HTR-8/SVneo (cell line): ENCODE measurements around the gene CDK5RAP1.
A peak's percentile ranks its signal among the peaks of the same experiment; 100 is the strongest.
"Not testable (repeated sequence)": the region's sequence is repeated elsewhere in the genome, so short reads cannot be mapped to it uniquely, and the experiment has no call there.

Source experiments
- DNase-seq: peaks from one replicate; pipeline ENCODE4 v3.0.0; 2011; ENCODE audit warnings: low spot score, mixed read lengths; ENCODE audit not compliant: insufficient read length
- FAIRE-seq: peaks from 2 replicates; lab custom pipeline; 2011; peaks lifted over from hg19 to GRCh38; lab: Jason Lieb, UNC

The CDK5RAP1 gene, protein sequence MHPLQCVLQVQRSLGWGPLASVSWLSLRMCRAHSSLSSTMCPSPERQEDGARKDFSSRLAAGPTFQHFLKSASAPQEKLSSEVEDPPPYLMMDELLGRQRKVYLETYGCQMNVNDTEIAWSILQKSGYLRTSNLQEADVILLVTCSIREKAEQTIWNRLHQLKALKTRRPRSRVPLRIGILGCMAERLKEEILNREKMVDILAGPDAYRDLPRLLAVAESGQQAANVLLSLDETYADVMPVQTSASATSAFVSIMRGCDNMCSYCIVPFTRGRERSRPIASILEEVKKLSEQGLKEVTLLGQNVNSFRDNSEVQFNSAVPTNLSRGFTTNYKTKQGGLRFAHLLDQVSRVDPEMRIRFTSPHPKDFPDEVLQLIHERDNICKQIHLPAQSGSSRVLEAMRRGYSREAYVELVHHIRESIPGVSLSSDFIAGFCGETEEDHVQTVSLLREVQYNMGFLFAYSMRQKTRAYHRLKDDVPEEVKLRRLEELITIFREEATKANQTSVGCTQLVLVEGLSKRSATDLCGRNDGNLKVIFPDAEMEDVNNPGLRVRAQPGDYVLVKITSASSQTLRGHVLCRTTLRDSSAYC

DNA sequence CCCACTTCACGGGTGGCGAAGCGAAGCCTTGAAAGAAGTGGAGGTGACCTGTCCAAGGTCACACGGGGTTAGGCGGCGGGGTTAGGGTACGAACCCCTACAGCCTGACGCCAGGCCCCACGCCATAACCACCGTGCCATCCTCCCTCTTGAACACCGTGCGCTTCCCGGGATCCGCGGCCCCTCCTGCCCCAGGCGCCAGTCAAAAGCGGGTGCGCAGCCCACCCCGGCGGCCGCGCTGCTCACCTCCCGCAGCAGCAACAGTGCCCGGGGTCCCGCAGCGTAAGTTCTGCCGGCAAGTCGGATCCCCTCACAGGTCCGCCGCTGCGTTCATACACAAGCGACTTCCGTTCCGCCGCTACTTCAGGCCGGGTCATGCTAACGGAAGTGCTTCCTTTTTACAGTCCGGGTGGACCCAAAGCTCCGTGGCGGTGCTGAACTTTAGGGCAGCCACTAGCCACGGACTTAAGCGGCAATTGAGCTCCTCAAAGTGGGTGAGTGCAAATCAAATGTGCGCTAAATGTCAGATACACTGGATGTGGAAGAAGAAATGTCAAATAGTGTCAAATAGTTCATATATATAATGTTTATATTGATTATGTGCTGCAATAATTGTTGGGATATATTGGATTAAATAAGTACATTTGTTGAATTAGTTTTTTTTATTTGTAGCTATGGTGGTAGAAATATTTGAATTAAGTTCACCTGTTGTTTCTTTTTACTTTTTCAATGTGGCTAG is at the start of gene CDK5RAP1:
Gene CDK5RAP1 (minus strand): TSS at position 336 of the 737 bp plus-strand sequence. CDS start 4,455 bp downstream, outside the sequence.
- peak; percentile 91 for DNase-seq
- FAIRE-seq: peak; percentile 73

DNA sequence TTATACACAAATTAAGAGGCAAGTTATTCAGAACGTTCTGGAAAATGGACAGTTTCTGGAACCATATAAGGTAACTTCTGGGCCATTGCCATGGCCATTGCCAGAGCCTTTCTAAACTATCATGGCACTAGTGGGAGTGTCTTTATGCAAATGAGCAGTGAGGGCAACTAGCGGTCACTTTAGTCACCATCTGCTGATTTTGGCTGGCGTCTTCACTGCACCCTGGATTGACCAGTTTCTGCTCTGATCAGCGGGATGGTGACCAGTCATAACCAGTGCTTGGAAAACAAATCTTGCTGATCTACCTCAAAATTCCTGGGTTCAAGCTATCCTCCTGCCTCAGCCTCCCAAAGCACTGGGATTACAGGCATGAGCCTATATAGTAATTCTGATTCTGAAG is 49.5 kb upstream of the CDK5RAP1 start:
- FAIRE-seq (no peak), DNase-seq (no peak)

DNA sequence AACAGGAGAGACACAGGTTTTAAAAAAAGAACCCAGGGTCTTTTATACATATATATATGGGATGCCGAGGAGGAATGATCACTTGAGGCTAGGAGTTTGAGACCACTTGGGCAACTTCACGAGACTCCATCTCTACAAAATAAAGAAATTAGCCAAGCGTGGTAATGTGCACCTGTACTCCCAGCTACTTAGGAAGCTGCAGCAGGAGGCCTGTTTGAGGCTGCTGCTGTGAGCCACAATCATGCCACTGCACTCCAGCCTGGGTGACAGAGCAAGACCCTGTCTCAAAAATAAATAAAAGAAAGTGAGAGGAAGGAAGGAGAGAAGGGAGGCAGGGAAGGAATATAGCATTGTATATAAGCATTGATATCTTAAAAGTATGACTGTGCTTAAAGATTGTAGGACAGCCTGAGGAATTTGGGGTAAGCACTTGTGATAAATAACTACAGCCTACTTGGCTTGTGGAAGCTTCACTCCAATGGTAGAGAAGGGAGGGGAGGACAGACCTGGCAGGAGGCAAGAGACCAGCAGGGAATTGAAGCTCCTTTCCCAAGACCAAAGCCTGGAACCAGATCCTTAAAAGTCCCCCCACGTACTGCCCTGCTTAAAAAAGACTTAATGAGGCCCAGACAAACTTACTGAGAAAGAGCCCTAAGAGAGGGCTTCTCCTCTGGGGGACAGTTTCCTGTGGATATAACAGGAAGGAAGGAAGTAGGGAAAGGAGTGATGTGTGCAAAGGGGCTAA is 44.7 kb upstream of the CDK5RAP1 start:
- DNase-seq: no peak
- FAIRE-seq: no peak

DNA sequence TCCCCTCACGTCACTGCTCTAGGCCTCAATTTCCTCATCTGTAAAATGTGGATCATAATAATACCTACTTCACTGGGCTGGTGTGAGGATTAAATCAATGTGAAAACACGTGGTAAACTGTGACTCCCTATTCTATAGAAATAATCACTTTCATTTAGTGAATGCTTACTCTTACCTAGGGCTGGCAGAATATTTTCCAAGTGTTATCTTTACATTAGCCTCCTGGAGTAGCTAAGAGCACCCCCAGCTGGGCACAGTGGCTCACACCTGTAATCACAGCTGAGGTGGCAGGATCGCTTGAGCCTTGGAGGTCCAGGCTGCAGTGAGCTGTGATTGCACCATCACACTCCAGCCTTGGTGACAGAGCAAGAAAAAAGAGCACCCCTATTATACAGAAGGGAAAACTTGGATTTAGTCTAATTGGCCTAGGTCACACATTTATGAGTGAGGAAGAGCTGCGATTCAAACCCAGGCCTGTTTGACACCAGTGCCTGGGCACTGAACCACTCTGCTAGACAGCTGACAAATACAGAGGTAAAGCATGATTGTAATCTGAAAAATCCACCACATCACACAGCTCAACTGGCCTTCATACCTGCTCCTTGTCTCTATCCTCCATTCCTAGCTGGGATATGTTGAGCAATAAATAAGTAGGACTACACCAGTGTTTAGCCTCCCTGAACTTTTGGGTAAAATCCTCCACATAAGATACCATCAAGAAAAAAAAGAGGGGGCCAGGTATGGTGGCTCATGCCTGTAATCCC is 43.7 kb upstream of the CDK5RAP1 start:
- FAIRE-seq (no peak), DNase-seq (no peak)

DNA sequence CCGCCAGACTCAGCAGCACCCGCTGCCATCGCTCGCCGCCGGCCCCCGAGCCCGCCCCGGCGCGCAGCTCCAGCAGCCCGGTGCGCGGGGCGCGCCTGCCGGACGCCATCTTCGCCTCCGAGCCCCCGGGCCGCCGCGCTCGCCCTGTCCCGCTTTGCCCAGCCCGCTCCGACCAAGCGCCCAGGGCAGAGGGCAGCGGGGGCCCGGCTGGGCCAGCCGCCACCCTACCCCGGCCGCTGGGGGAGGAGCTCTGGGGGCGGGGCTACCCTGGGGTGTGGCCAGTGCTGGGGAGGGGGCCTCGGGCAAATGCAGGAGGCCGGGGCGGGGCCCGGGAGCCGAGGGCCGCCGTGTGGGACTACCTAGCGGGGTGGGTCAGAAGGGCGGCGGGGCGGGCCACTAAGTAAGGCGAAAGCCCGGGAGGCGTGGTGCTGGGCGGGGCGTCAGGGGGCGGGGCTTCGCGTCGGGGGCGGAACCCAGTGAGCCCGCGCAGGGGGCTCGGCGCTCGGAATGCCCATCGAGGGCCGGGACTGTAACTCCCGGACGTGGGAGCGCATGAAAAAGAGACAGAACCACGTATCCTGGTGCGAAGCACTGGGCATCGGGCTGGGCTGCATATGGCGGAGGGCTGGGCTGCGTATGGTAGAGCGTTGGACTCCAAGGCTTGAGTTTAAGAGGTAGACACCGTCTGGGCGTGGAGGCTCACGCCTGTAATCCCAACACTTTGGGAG is 42.4 kb upstream of the CDK5RAP1 start, which contains the start of gene SNTA1:
Gene SNTA1 (minus strand): TSS at position 252 of the 728 bp plus-strand sequence. CDS start 143 bp downstream, at position 109.
- DNase-seq (peak; percentile 97), FAIRE-seq (peak; percentile 23)

DNA sequence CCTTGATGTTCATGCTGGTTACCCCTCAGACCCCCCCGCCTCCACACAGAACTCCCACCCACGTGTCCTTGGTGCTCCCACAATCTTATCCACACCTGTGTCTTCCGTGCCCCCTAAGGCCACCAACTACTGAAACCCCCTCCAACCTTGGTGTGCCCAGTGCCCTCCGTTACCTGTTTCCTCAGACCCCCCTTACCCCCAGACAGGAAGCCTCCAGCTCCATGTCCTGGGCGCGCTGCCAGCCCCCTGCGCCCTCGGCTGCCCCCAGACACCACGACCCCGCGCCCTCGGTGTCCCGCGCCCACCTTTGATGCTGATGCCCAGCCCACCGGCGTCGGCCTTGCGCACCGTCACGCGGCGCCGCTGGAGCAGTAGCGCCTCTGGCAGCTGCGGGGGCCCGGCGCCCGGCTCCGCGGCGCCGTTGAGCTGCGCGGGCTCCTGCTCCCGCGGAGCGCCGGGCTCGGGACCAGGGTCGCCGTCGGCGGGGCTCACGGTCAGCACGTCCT is 41.7 kb upstream of the CDK5RAP1 start:
- DNase-seq: no peak
- no peak for FAIRE-seq

DNA sequence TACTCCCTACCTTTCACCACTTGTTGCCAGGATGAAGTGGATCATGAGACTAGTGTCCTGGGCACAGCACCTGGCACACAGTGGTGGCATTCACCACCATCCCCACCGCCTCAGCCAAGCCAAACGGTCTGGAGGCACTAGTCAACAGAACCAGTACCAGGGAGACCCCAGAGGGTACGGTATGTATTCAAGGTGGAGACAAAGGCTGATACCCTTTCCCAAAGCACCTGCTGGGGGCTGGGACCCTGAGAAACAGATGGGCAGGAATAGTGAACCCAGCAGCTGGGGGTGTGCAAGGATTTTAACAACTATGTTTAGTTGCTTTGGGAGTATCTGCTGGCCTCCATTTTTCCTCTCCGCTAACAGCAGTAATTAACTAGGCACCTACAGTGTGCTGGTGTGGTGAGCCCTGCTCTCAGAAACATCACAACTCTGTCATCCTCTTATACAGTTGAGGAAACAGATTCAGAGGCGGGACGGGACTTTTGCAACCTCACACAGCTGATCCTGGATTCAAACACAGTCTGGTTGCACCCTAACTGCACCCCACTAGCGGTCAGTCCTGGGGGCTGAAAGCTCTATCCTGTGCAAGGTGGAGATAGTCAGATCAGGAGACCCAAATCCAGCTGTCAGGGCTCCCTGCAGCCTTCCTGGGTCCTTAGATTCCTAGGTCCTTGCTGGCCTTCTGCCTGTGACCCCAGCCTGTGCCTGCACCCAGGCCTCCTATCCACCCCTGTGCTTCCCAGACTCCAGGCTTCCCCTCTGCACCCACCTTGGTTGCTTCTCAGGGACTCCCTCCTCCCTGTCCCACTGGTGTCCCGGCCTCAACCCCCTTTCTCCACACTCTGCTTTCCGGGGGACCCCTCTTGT is 41.1 kb upstream of the CDK5RAP1 start:
- no peak for FAIRE-seq

DNA sequence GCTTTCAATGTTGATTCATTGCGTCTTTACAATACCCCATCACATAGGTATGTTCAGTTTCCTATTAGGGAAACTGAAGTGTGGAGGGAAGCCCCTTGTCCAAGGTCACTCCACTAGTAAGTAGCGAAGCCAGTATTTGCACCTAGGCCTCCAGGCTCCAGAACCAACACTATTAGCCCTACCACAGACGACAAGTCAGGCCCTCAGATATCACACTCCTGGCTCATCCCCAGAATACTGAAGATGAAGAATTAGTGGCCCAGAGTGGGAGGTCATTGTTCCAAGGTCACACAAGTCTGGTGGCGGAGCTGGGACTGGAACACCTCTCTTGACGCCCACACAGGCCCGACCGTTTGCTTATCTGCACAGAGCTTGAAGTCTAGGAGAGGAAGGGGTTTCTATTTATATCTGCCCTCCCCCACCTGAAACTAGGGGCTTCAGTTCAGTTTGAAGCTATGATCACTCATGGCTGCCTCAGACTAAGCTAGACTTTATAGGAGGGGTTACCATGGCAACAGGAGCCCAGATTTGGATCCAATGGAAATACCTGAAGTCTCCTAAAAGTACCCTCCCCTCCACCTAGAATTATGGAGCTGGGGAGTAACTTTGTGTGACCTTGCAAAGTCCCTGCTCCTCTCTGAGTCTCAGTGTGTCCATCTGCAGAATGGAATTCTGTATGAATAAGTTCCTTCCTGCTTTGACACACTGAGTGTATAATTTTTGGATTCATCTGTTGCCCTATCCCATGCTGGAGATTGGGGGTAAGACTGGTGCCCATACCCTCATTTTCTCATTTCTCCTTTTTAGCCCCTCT is 40.0 kb upstream of the CDK5RAP1 start:
- DNase-seq (no peak), FAIRE-seq (no peak)

More for the DNA sequence above, 41.1 kb upstream of the CDK5RAP1 start:
- no peak for DNase-seq

DNA sequence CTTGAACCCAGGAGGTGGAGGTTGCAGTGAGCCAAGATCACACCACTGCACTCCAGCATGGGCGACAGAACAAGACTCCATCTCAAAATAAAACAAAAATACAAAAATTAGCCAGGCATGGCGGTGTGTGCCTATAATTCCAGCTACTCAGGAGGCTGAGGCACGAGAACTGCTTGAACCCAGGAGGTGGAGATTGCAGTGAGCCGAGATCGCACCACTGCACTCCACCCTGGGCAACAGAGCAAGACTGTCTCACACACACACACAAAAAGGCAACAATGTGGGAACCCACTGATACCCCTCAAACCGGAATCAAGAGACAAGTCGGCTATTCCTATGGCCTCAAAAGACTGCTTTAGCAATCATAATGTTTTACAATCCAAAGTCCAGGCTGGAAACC is 39.2 kb upstream of the CDK5RAP1 start:
- FAIRE-seq, DNase-seq: not testable (repeated sequence)

DNA sequence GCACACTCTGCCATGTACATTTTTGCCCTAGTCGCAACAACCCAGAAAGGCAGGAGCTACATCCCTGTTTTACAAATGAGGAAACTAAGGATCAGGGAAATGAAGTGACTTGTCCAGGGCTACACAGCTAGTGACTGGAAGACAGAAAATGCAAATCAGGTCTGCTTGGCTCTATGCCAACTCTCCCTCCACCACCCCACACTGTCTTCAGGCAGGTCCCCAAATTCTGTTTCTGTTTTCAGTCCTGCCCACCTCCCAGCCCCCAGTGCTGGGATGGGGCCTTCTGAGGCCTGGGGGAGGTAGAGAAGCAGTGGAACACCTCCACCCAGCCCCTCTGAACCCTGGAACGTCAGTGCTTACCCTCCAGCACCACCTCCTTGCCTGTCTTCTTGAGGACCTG is 37.2 kb upstream of the CDK5RAP1 start:
- DNase-seq (no peak), FAIRE-seq (no peak)

DNA sequence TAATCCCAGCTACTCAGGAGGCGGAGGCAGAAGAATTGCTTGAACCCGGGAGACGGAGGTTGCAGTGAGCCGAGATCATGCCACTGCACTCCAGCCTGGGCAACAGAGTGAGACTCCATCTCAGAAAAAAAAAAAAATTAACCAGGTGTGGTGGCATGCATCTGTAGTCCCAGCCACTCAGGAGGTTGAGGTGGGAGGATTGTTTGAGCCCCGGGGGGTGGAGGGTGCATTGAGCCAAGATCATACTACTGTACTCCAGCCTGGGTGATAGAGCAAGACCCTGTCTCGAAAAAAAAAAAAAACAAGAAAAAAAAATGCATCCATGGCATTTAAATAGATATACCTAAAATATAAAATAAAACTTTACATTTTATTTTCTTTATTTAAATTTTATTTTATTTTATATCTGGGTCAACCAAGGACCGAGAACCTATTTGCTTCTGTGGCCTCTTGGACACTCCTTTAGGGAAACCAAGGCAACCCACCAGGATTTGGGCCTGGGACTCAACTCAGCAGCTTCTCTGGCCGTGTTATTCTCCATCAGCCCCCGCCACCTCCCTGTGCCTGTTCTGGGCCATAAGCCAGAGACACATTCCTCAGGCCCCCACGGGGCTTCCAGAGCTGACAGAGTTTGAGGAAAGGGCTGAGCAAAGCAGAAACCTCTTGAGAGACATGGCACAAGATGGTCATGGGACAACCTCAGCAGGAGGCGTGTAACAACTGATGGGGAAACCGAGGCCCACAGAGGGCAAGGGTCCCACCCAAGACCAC is 36.0 kb upstream of the CDK5RAP1 start:
- peak; percentile 63 for DNase-seq

DNA sequence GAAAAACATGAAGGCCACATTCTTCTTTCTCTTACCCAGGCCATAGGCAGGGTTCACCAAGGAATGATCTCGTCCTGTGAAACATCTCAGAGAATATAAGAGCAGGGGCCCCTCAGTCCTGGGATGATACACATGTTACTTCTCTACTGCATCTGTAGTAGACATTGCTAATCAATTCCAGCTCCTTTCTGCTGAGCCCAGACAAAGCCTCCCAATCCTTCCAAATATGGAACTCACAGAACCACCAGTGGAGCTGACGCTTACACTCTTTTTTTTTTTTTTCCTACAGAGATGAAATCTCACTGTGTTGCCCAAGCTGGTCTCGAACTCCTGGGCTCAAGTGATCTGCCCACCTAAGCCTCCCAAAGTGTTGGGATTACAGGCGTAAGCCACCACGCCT is 33.1 kb upstream of the CDK5RAP1 start:
- FAIRE-seq (no peak), DNase-seq (no peak)

More for the DNA sequence above, 36.0 kb upstream of the CDK5RAP1 start:
- no peak for FAIRE-seq

DNA sequence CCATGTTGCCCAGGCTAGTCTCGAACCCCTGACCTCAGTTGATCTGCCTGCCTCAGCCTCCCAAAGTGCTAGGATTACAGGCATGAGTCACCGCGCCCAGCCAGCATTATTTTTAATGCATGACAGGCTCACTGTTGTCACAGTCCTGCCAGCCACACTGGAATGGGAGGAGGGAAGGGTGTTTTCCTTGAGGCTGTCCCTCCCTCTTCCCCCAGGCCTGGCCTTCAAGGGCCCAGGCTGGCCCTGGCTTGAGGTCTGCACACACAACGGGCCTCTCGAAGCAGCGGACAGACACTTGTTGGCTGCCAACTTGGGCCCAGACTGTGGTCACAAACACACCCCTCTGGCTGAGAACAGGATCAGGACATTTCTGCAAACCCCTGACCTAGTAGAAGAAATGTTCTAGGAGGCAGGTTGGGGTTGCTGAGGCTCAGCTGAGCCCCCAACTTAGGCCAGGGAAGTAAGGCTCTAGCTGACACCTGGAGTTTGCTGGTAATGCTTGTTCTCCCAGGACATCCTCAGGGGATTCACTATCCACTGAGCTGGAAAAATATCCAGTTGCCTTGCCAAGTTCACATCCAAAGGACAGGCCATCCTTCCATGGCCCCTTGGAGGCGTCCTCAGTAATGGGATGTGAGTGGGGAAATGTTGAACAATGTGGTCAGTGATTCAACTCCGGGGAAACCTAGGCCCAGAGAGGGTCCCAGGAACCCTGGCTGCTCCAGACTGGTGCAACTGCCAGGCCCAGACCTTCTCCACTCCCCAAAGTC is 32.3 kb upstream of the CDK5RAP1 start:
- DNase-seq (no peak), FAIRE-seq (no peak)

DNA sequence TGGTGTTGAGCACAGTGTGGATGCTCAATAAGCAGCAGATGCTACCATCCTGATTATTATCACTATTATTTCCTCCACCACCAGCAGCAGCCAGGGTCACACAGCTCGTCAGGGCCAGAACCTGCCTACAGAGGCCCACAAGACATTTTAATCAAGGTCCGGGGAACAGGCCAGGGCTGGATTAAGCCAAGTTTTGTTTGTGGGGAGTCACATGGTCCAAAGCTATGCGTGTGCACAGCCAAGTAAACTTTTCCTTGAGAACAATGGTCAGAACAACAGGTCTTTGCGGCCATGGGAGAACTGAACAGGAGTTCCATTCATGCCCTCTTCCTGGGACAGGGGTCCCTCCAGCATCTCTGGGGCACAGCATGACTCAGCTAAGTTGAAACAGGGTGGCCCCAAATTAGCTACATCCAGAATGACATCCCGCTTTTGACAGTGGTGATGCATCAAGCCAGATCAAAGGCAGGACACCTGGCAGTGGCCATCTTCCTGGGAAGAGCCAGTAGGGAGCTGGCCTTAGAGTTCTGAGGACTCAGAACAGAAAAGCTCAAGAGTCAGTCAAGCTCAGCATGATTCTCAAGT is 30.6 kb upstream of the CDK5RAP1 start:
- FAIRE-seq: no peak
- DNase-seq: no peak

DNA sequence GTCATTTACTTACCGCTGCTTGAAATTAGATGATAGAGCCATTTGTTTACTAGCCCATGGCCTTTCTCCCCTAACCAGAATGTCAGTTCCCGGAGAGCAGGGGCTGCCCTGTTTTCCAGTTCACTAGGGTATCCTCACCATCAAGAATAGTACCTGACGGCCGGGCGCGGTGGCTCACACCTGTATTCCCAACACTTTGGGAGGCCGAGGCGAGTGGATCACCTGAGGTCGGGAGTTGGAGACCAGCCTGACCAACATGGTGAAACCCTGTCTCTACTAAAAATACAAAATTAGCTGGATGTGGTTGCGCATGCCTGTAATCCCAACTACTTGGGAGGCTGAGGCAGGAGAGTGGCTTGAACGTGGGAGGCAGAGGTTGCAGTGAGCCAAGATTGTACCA is 22.6 kb upstream of the CDK5RAP1 start:
- DNase-seq, FAIRE-seq: not testable (repeated sequence)
